ENCODE measurements around the gene HIRA. TPM values are rescaled to one million over a fixed set of nuclear protein-coding genes. Genes with fewer than 3 reads are reported as not detected.
A peak's percentile ranks its signal among the peaks of the same experiment; 100 is the strongest.

The HIRA gene
- total RNA-seq, 2 experiments from 2014 or later = 52.0 to 52.8 TPM

GRCh38 chr22:19398652-19399051, 32.9 kb downstream of the HIRA start:
- H3K27me3 Mint-ChIP-seq = no peaks in the 10 kb centered on the region
- peaks cover 11% of the 10 kb centered on the region for H3K4me1 Mint-ChIP-seq
- H3K4me3 Mint-ChIP-seq = no peak overlapping the region
- no peaks in the 10 kb centered on the region for H3K9me3 Mint-ChIP-seq
- H3K27ac Mint-ChIP-seq = peak overlapping the region; percentile 47
- ChIA-PET CTCF (interaction anchor here (1.0 kb wide), 1 partner anchor 231 kb away, joined by 3 read pairs; no protein-coding TSS in a partner anchor), POLR2A (no interaction called here)
- no peak for DNase-seq
- peaks cover 58% of the 10 kb centered on the region for H3K36me3 Mint-ChIP-seq (ENCODE audit: low read depth)

- DNase-seq = no peak
- Mint-ChIP-seq H3K36me3 (ENCODE audit: low read depth) (peaks cover 62% of the 10 kb centered on the region), H3K27ac (peak overlapping the region; percentile 47), H3K9me3 (no peaks in the 10 kb centered on the region), H3K4me1 (peaks cover 11% of the 10 kb centered on the region), H3K27me3 (no peaks in the 10 kb centered on the region), H3K4me3 (no peak overlapping the region)
- ChIA-PET CTCF (interaction anchor here (1.5 kb wide), 1 partner anchor 253 kb away, joined by 3 read pairs; the partner anchor contains the start of gene ESS2), POLR2A (no interaction called here)
Measured at GRCh38 chr22:19398206-19398605, 33.3 kb downstream of the HIRA start.

- no peak for DNase-seq
- H3K4me1 Mint-ChIP-seq = peaks cover 11% of the 10 kb centered on the region
- ChIA-PET POLR2A (no interaction called here), CTCF (interaction anchor here (1.5 kb wide), 1 partner anchor 253 kb away, joined by 3 read pairs; the partner anchor contains the start of gene ESS2)
- no peaks in the 10 kb centered on the region for H3K9me3 Mint-ChIP-seq
- no peaks in the 10 kb centered on the region for H3K27me3 Mint-ChIP-seq
- H3K27ac Mint-ChIP-seq = no peak overlapping the region
- peaks cover 64% of the 10 kb centered on the region for H3K36me3 Mint-ChIP-seq (ENCODE audit: low read depth)
- H3K4me3 Mint-ChIP-seq = no peak overlapping the region
Measured at GRCh38 chr22:19397734-19398104, 33.8 kb downstream of the HIRA start.

- CTCF ChIA-PET = interaction anchor here (1.5 kb wide), 1 partner anchor 252 kb away, joined by 3 read pairs; the partner anchor contains the start of gene ESS2
Measured at GRCh38 chr22:19396934-19397733, 34.4 kb downstream of the HIRA start.

GRCh38 chr22:19396561-19396933, 35.0 kb downstream of the HIRA start:
- H3K9me3 Mint-ChIP-seq = no peaks in the 10 kb centered on the region
- DNase-seq = no peak
- no peak overlapping the region for H3K4me3 Mint-ChIP-seq
- H3K4me1 Mint-ChIP-seq = peaks cover 11% of the 10 kb centered on the region
- ChIA-PET CTCF (interaction anchor here (1.2 kb wide), 1 partner anchor 252 kb away, joined by 3 read pairs; the partner anchor contains the start of gene ESS2), POLR2A (interaction anchor here (0.8 to 1.4 kb wide), 3 partner anchors 36 to 56 kb away, joined by 3 read pairs; partner anchors contain the start of gene MRPL40)
- H3K27ac Mint-ChIP-seq = no peak overlapping the region
- no peaks in the 10 kb centered on the region for H3K27me3 Mint-ChIP-seq
- H3K36me3 Mint-ChIP-seq (ENCODE audit: low read depth) = peaks cover 63% of the 10 kb centered on the region

More at GRCh38 chr22:19396934-19397733, 34.4 kb downstream of the HIRA start:
- no peaks in the 10 kb centered on the region for H3K27me3 Mint-ChIP-seq
- peaks cover 11% of the 10 kb centered on the region for H3K4me1 Mint-ChIP-seq
- H3K36me3 Mint-ChIP-seq (ENCODE audit: low read depth) = peaks cover 66% of the 10 kb centered on the region
- DNase-seq = no peak
- H3K4me3 Mint-ChIP-seq = no peak overlapping the region
- POLR2A ChIA-PET = interaction anchor here (0.8 to 1.4 kb wide), 3 partner anchors 35 to 56 kb away, joined by 3 read pairs; partner anchors contain the start of gene MRPL40
- no peak overlapping the region for H3K27ac Mint-ChIP-seq
- H3K9me3 Mint-ChIP-seq = no peaks in the 10 kb centered on the region

GRCh38 chr22:19395276-19395675, 36.3 kb downstream of the HIRA start:
- CTCF ChIA-PET = interaction anchor here (1.1 to 1.2 kb wide), 2 partner anchors 235 to 251 kb away, joined by 3 read pairs; partner anchors contain the start of gene ESS2
- Mint-ChIP-seq H3K4me1 (peaks cover 11% of the 10 kb centered on the region), H3K27me3 (no peaks in the 10 kb centered on the region), H3K27ac (no peak overlapping the region), H3K9me3 (no peaks in the 10 kb centered on the region), H3K36me3 (ENCODE audit: low read depth) (peaks cover 54% of the 10 kb centered on the region), H3K4me3 (no peak overlapping the region)
- POLR2A ChIA-PET = interaction anchor here (1.2 kb wide), 1 partner anchor 14 kb away, joined by 3 read pairs; no protein-coding TSS in a partner anchor
- DNase-seq = no peak

GRCh38 chr22:19394274-19395050, 37.1 kb downstream of the HIRA start:
- DNase-seq = no peak
- Mint-ChIP-seq H3K36me3 (ENCODE audit: low read depth) (peaks cover 57% of the 10 kb centered on the region), H3K9me3 (no peaks in the 10 kb centered on the region), H3K4me1 (peaks cover 11% of the 10 kb centered on the region), H3K4me3 (no peak overlapping the region), H3K27ac (peak overlapping the region; percentile 40), H3K27me3 (no peaks in the 10 kb centered on the region)
- ChIA-PET POLR2A (interaction anchor here (1.1 kb wide), 1 partner anchor 26 kb away, joined by 4 read pairs; no protein-coding TSS in a partner anchor), CTCF (interaction anchor here (0.9 to 1.1 kb wide), 2 partner anchors 14 to 235 kb away, joined by 3 read pairs; no protein-coding TSS in a partner anchor)

- Mint-ChIP-seq H3K36me3 (ENCODE audit: low read depth) (peaks cover 60% of the 10 kb centered on the region), H3K27ac (no peak overlapping the region)
- POLR2A ChIA-PET = interaction anchor here (1.1 kb wide), 1 partner anchor 27 kb away, joined by 4 read pairs; no protein-coding TSS in a partner anchor
Measured at GRCh38 chr22:19393704-19394103, 37.8 kb downstream of the HIRA start.

GRCh38 chr22:19387575-19387974, 44.0 kb downstream of the HIRA start:
- H3K36me3 Mint-ChIP-seq (ENCODE audit: low read depth) = peaks cover 65% of the 10 kb centered on the region
- POLR2A ChIA-PET = no interaction called here
- no peaks in the 10 kb centered on the region for H3K27me3 Mint-ChIP-seq
- no peaks in the 10 kb centered on the region for H3K9me3 Mint-ChIP-seq
- no peaks in the 10 kb centered on the region for H3K4me1 Mint-ChIP-seq
- no peak for DNase-seq
- CTCF ChIA-PET = no interaction called here
- H3K27ac Mint-ChIP-seq = no peak overlapping the region
- H3K4me3 Mint-ChIP-seq = no peak overlapping the region

More at GRCh38 chr22:19393704-19394103, 37.8 kb downstream of the HIRA start:
- Mint-ChIP-seq H3K4me3 (no peak overlapping the region), H3K4me1 (peaks cover 6% of the 10 kb centered on the region), H3K9me3 (no peaks in the 10 kb centered on the region), H3K27me3 (no peaks in the 10 kb centered on the region)
- no peak for DNase-seq
- CTCF ChIA-PET = interaction anchor here (0.9 kb wide), 1 partner anchor 15 kb away, joined by 3 read pairs; no protein-coding TSS in a partner anchor

GRCh38 chr22:19387038-19387437, 44.5 kb downstream of the HIRA start:
- ChIA-PET POLR2A (no interaction called here), CTCF (no interaction called here)
- DNase-seq = no peak
- no peak overlapping the region for H3K4me3 Mint-ChIP-seq
- peaks cover 66% of the 10 kb centered on the region for H3K36me3 Mint-ChIP-seq (ENCODE audit: low read depth)
- no peaks in the 10 kb centered on the region for H3K27me3 Mint-ChIP-seq
- H3K9me3 Mint-ChIP-seq = no peaks in the 10 kb centered on the region
- H3K27ac Mint-ChIP-seq = no peak overlapping the region
- no peaks in the 10 kb centered on the region for H3K4me1 Mint-ChIP-seq

- DNase-seq = no peak
- Mint-ChIP-seq H3K27me3 (no peaks in the 10 kb centered on the region), H3K36me3 (ENCODE audit: low read depth) (peaks cover 69% of the 10 kb centered on the region), H3K4me3 (no peak overlapping the region), H3K9me3 (no peaks in the 10 kb centered on the region), H3K27ac (no peak overlapping the region), H3K4me1 (no peaks in the 10 kb centered on the region)
- ChIA-PET POLR2A (no interaction called here), CTCF (no interaction called here)
Measured at GRCh38 chr22:19386248-19386647, 45.3 kb downstream of the HIRA start.

GRCh38 chr22:19385221-19385906, 46.2 kb downstream of the HIRA start:
- ChIA-PET CTCF (no interaction called here), POLR2A (no interaction called here)
- H3K4me1 Mint-ChIP-seq = no peaks in the 10 kb centered on the region
- H3K36me3 Mint-ChIP-seq (ENCODE audit: low read depth) = peaks cover 68% of the 10 kb centered on the region
- H3K27ac Mint-ChIP-seq = no peak overlapping the region
- DNase-seq = no peak
- H3K4me3 Mint-ChIP-seq = no peak overlapping the region
- H3K27me3 Mint-ChIP-seq = no peaks in the 10 kb centered on the region
- no peaks in the 10 kb centered on the region for H3K9me3 Mint-ChIP-seq

Data from activated CD4-positive, alpha-beta memory T cell treated with anti-CD3 and anti-CD28 coated beads, Interleukin-2, amount 10 ng/mL, durations not matched to agents 7 days and 5 days (primary cell).